OCI-LY3 (cell line): ENCODE data around the gene ZIC5.

ENCODE experiments used
- H2AFZ ChIP-seq: fragments of 200-600, 300-600 bp; shearing (Covaris generic); 2 replicates; pipeline ENCODE4 v1.6.0; 2014; ENCODE audit warnings: antibody characterized with exemption, low read depth, low read length
- H3K27ac ChIP-seq: fragments of 200-600, 300-600 bp; sonication (generic); 2 replicates; pipeline ENCODE4 v1.5.1; 2014; ENCODE audit warnings: mild to moderate bottlenecking, low read length, moderate library complexity, mixed read lengths
- H3K27me3 ChIP-seq: fragments of 200-600, 300-600 bp; sonication (generic); 2 replicates; pipeline ENCODE4 v1.6.1; 2014; ENCODE audit warnings: low read depth, low read length, mixed read lengths
- H3K36me3 ChIP-seq: fragments of 200-600, 300-600 bp; sonication (generic); replicated peaks from 2 replicates; pipeline ENCODE3; 2014; ENCODE audit warnings: low read depth, low read length, mixed read lengths
- H3K4me1 ChIP-seq: fragments of 300-600, 200-600 bp; sonication (generic); 2 replicates; pipeline ENCODE4 v1.6.1; 2014; ENCODE audit warnings: low read length, mixed read lengths
- H3K4me2 ChIP-seq: fragments of 200-600, 300-600 bp; sonication (generic); 2 replicates; pipeline ENCODE4 v1.6.1; 2014; ENCODE audit warnings: low read length, mixed read lengths
- H3K4me3 ChIP-seq: fragments of 300-600, 200-600 bp; sonication (generic); 2 replicates; pipeline ENCODE4 v1.5.1; 2014; ENCODE audit warnings: antibody characterized with exemption, mild to moderate bottlenecking, low read length, moderate library complexity
- H3K79me2 ChIP-seq: fragments of 300-600, 200-600 bp; shearing (Covaris generic); 2 replicates; pipeline ENCODE4 v1.6.1; 2014; ENCODE audit warnings: mild to moderate bottlenecking, low read length, mixed read lengths
- H3K9ac ChIP-seq: fragments of 300-600, 200-600 bp; shearing (Covaris generic); 2 replicates; pipeline ENCODE4 v1.6.0; 2014; ENCODE audit warnings: mild to moderate bottlenecking, low read length, moderate library complexity
- H3K9me3 ChIP-seq: fragments of 200-600, 300-600 bp; shearing (Covaris generic); 2 replicates; pipeline ENCODE4 v1.6.1; 2014; ENCODE audit warnings: low read length, mixed read lengths; ENCODE audit not compliant: insufficient read depth
- H4K20me1 ChIP-seq: fragments of 200-600, 300-600 bp; sonication (generic); 2 replicates; pipeline ENCODE4 v1.6.1; 2016; ENCODE audit warnings: low read length, mixed read lengths; ENCODE audit not compliant: insufficient read depth
- EZH2phosphoT487 ChIP-seq: fragments of 200-600 bp; shearing (Covaris generic); IDR thresholded peaks from 2 replicates; pipeline ENCODE4 v1.6.1; 2018; ENCODE audit warnings: antibody characterized with exemption, mixed run types, low read depth
- TF ChIP-seq, protein P1 (sequence below): fragments of 200-600, 300-600 bp; sonication (generic); IDR thresholded peaks from 2 replicates; pipeline ENCODE4 v1.5.1; 2014; ENCODE audit warnings: antibody characterized with exemption, low read length, low read depth

Gene ZIC5

DNA sequence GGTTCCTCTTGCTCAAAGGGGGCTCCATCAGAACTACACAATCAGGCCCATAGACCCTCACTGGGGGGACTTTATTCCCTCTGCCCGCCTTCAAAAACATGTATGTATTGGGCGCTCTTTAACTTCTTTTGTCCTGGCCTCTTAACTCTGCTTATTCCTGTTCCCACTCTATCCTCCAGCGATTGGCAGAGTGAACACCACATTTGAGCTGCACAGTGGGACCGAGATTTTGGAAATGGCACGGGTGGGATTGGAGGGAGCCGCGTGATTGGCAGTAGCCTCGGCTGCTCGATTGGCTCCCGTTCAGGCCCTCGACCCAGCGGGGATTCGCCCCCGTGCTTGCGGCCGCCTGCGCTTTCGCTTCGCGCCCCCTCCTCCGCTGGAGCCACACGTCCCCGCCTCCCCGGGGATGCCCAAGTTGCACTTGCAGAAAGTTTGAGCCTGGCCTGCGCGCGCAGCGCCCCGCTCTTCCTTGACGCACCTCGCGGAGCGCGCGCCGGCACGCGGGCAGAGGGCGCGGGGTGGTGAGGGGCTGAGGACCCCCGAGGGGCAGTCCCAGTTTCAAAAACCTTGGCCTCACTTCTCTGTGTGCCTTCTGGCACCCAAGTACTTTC is at the start of gene ZIC5:
Gene ZIC5 (minus strand): TSS at position 192 of the 614 bp plus-strand sequence. CDS start 164 bp downstream, at position 28.
- Histone ChIP-seq H3K27me3 (no peaks in the 10 kb centered on the region), H3K79me2 (no peaks in the 10 kb centered on the region), H3K4me3 (peak within 1 kb of the TSS; percentile 88), H3K36me3 (no peaks in the 10 kb centered on the region), H2AFZ (peak within 1 kb of the TSS; percentile 82; the same call in 1 of the 2 replicates), H3K4me2 (peak within 1 kb of the TSS; percentile 86), H3K4me1 (peaks cover 6% of the 10 kb centered on the region; the same call in 1 of the 2 replicates), H4K20me1 (no peaks in the 10 kb centered on the region), H3K9ac (peak within 1 kb of the TSS; percentile 49), H3K27ac (no peak within 1 kb of the TSS), H3K9me3 (no peaks in the 10 kb centered on the region)
- no peak for TF ChIP-seq EZH2phosphoT487
- TF ChIP-seq, protein P1, sequence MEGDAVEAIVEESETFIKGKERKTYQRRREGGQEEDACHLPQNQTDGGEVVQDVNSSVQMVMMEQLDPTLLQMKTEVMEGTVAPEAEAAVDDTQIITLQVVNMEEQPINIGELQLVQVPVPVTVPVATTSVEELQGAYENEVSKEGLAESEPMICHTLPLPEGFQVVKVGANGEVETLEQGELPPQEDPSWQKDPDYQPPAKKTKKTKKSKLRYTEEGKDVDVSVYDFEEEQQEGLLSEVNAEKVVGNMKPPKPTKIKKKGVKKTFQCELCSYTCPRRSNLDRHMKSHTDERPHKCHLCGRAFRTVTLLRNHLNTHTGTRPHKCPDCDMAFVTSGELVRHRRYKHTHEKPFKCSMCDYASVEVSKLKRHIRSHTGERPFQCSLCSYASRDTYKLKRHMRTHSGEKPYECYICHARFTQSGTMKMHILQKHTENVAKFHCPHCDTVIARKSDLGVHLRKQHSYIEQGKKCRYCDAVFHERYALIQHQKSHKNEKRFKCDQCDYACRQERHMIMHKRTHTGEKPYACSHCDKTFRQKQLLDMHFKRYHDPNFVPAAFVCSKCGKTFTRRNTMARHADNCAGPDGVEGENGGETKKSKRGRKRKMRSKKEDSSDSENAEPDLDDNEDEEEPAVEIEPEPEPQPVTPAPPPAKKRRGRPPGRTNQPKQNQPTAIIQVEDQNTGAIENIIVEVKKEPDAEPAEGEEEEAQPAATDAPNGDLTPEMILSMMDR: no peak

DNA sequence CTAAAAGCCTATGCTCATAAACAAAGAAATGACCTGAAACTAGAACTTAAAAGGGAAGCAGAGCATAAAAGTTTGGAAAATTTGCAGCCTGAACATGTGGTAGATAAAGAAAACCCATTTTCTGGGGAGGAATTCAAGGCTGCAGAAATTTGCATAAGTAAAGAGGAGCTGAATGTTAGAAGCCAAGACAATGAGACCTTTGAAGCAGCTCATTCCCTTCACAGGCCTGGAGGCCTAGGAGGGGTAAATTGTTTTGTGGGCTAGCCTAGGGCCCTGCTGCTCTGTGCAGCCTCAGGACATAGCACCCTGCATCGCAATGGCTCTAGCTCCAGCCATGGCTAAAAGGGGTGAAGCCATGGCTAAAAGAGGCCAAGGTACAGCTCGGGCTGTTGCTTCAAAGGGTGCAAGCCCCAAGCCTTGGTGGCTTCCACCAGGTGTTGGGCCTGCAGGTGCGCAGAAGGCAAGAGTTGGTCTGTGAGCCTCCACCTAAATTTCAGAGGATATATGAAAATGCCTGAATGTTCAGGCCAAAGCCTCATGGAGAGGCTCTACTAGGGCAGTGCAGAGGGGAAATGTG is 48.3 kb upstream of the ZIC5 start:
- Histone ChIP-seq H3K4me3 (no peak overlapping the region), H3K4me1 (no peaks in the 10 kb centered on the region), H3K4me2 (no peak overlapping the region), H2AFZ (no peak overlapping the region), H3K27me3 (no peaks in the 10 kb centered on the region), H3K27ac (no peak overlapping the region), H3K36me3 (no peaks in the 10 kb centered on the region), H3K9ac (no peak overlapping the region), H4K20me1 (no peaks in the 10 kb centered on the region), H3K79me2 (no peaks in the 10 kb centered on the region), H3K9me3 (no peaks in the 10 kb centered on the region)
- TF ChIP-seq, protein P1: no peak
- no peak for TF ChIP-seq EZH2phosphoT487

DNA sequence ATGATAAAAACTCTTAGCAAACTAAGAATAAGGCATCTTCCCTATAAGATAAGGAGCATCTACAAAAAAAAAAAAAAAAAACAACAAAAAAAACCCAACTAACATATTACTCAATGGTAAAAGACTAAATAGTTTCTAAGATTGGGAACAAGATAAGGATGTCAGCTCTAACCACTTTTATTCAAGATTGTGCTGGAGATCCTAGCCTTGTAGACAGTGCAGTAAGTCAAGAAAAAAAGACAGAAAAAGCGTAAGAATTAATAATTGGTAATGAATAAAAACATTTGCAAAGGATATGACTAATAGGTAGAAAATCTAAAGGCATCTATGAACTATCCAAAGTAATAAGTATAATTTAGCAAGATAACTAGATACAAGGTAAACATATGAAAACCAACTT is 43.1 kb upstream of the ZIC5 start:
- no peaks in the 10 kb centered on the region for H3K79me2 ChIP-seq
- no peaks in the 10 kb centered on the region for H3K9me3 ChIP-seq
- no peak for TF ChIP-seq EZH2phosphoT487
- TF ChIP-seq, protein P1: no peak
- no peak overlapping the region for H3K27ac ChIP-seq
- H3K4me3 ChIP-seq: no peak overlapping the region
- H3K4me2 ChIP-seq: no peak overlapping the region
- no peaks in the 10 kb centered on the region for H4K20me1 ChIP-seq
- no peak overlapping the region for H3K9ac ChIP-seq
- H3K4me1 ChIP-seq: no peaks in the 10 kb centered on the region
- H3K27me3 ChIP-seq: 0 out of 2 replicates have a peak, but pooled peaks cover 4% of the 10 kb centered on the region
- no peak overlapping the region for H2AFZ ChIP-seq
- H3K36me3 ChIP-seq: no peaks in the 10 kb centered on the region

DNA sequence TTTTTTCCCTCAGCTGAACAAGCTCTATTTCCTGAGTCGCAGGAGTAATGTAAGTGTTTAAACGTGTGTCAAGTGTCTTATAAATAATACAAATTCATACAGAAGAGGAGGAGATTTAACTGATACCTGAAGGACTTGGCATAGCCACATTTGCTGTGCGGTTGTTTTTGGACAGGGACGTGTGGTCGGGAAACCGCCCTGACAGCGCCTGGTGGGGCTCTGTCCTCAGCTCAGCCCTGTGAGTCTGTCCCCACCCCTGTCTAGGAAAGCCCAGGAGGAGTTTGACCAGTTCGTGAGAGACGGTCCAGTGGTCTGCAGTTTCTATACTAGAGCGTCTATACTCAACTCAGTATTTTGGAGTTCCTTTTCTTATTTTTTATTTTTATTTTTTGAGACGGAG is 26.7 kb upstream of the ZIC5 start:
- Histone ChIP-seq H3K4me2 (no peak overlapping the region), H3K9ac (no peak overlapping the region), H3K36me3 (no peaks in the 10 kb centered on the region), H3K9me3 (no peaks in the 10 kb centered on the region), H2AFZ (no peak overlapping the region), H3K4me3 (no peak overlapping the region), H3K79me2 (no peaks in the 10 kb centered on the region), H4K20me1 (no peaks in the 10 kb centered on the region), H3K4me1 (peaks cover 7% of the 10 kb centered on the region), H3K27me3 (peaks cover 33% of the 10 kb centered on the region), H3K27ac (no peak overlapping the region)
- no peak for TF ChIP-seq EZH2phosphoT487
- TF ChIP-seq, protein P1: no peak
